Measurements from ENCODE around the gene C1orf198.

C1orf198 gene

GRCh38 chr1:230818367-230818766, 50.0 kb downstream of the C1orf198 start:
- Histone ChIP-seq H3K79me2 (ENCODE audit: insufficient read depth, low read length) (no peaks in the 10 kb centered on the region), H3K36me3 (ENCODE audit: insufficient read depth, low read length) (no peaks in the 10 kb centered on the region), H3K4me2 (ENCODE audit: low read length) (no peak overlapping the region), H3F3A (ENCODE audit: insufficient read depth, low read length) (no peaks in the 10 kb centered on the region), H3K4me3 (ENCODE audit: low read depth, low read length, poor library complexity, severe bottlenecking) (no peak overlapping the region), H3K9me2 (ENCODE audit: low read depth, low read length) (no peaks in the 10 kb centered on the region), H3K27me3 (ENCODE audit: insufficient read depth, low read length) (no peaks in the 10 kb centered on the region), H3K27ac (ENCODE audit: low read depth, low read length, poor library complexity, severe bottlenecking) (no peak overlapping the region), H3K4me1 (ENCODE audit: insufficient read depth, low read length, severe bottlenecking) (no peaks in the 10 kb centered on the region), H3K9ac (ENCODE audit: low read length) (no peak overlapping the region), H3K9me3 (ENCODE audit: low read length) (no peaks in the 10 kb centered on the region), H2AFZ (ENCODE audit: low read length) (no peak overlapping the region), H4K20me1 (ENCODE audit: insufficient read depth, low read length) (no peaks in the 10 kb centered on the region)
- TF ChIP-seq EZH2 (IDR thresholded peaks at IDR 0.05; ENCODE audit: borderline replicate concordance, low read length) (no peak), CTCF (IDR thresholded peaks at IDR 0.05; ENCODE audit: low read length) (no peak)

GRCh38 chr1:230816018-230816417, 52.3 kb downstream of the C1orf198 start:
- Histone ChIP-seq H3K9me2 (ENCODE audit: low read depth, low read length) (no peaks in the 10 kb centered on the region), H3K4me3 (ENCODE audit: low read depth, low read length, poor library complexity, severe bottlenecking) (no peak overlapping the region), H3K27ac (ENCODE audit: low read depth, low read length, poor library complexity, severe bottlenecking) (no peak overlapping the region), H3K27me3 (ENCODE audit: insufficient read depth, low read length) (no peaks in the 10 kb centered on the region), H4K20me1 (ENCODE audit: insufficient read depth, low read length) (no peaks in the 10 kb centered on the region), H3K4me1 (ENCODE audit: insufficient read depth, low read length, severe bottlenecking) (no peaks in the 10 kb centered on the region), H3K79me2 (ENCODE audit: insufficient read depth, low read length) (no peaks in the 10 kb centered on the region), H2AFZ (ENCODE audit: low read length) (no peak overlapping the region), H3F3A (ENCODE audit: insufficient read depth, low read length) (no peaks in the 10 kb centered on the region), H3K9ac (ENCODE audit: low read length) (no peak overlapping the region), H3K4me2 (ENCODE audit: low read length) (no peak overlapping the region), H3K9me3 (ENCODE audit: low read length) (0 out of 2 replicates have a peak, but pooled peaks cover 5% of the 10 kb centered on the region), H3K36me3 (ENCODE audit: insufficient read depth, low read length) (no peaks in the 10 kb centered on the region)
- TF ChIP-seq CTCF (IDR thresholded peaks at IDR 0.05; ENCODE audit: low read length) (no peak), EZH2 (IDR thresholded peaks at IDR 0.05; ENCODE audit: borderline replicate concordance, low read length) (no peak)

GRCh38 chr1:230814949-230815692, 53.2 kb downstream of the C1orf198 start:
- Histone ChIP-seq H3F3A (ENCODE audit: insufficient read depth, low read length) (no peaks in the 10 kb centered on the region), H3K9me2 (ENCODE audit: low read depth, low read length) (no peaks in the 10 kb centered on the region), H3K27ac (ENCODE audit: low read depth, low read length, poor library complexity, severe bottlenecking) (no peak overlapping the region), H3K4me2 (ENCODE audit: low read length) (no peak overlapping the region), H4K20me1 (ENCODE audit: insufficient read depth, low read length) (no peaks in the 10 kb centered on the region), H3K79me2 (ENCODE audit: insufficient read depth, low read length) (no peaks in the 10 kb centered on the region), H3K4me3 (ENCODE audit: low read depth, low read length, poor library complexity, severe bottlenecking) (no peak overlapping the region), H2AFZ (ENCODE audit: low read length) (no peak overlapping the region), H3K36me3 (ENCODE audit: insufficient read depth, low read length) (no peaks in the 10 kb centered on the region), H3K9me3 (ENCODE audit: low read length) (0 out of 2 replicates have a peak, but pooled peaks cover 5% of the 10 kb centered on the region), H3K9ac (ENCODE audit: low read length) (no peak overlapping the region), H3K27me3 (ENCODE audit: insufficient read depth, low read length) (no peaks in the 10 kb centered on the region), H3K4me1 (ENCODE audit: insufficient read depth, low read length, severe bottlenecking) (no peaks in the 10 kb centered on the region)
- no peak for TF ChIP-seq CTCF (IDR thresholded peaks at IDR 0.05; ENCODE audit: low read length)
- no peak for TF ChIP-seq EZH2 (IDR thresholded peaks at IDR 0.05; ENCODE audit: borderline replicate concordance, low read length)

Measured in OCI-LY1 (cell line).